ENCODE data around the gene MOCS1.

The MOCS1 gene

GRCh38 chr6:39947611-39948068 lies 13.4 kb upstream of the MOCS1 start:
- no peak for DNase-seq

- peak; percentile 55 for DNase-seq
These were observed 11.4 kb upstream of the MOCS1 start for GRCh38 chr6:39945626-39946025.

GRCh38 chr6:39942903-39943580 lies 8.8 kb upstream of the MOCS1 start:
- DNase-seq = no peak

GRCh38 chr6:39941820-39942219 lies 7.6 kb upstream of the MOCS1 start:
- no peak for DNase-seq

GRCh38 chr6:39941138-39941537 lies 6.9 kb upstream of the MOCS1 start:
- DNase-seq = no peak

GRCh38 chr6:39938773-39939654 lies 4.8 kb upstream of the MOCS1 start:
- peak; percentile 82 for DNase-seq

- DNase-seq = peak; percentile 29
These were observed 3.5 kb upstream of the MOCS1 start for GRCh38 chr6:39937686-39938333.

- no peak for DNase-seq
These were observed 2.6 kb upstream of the MOCS1 start for GRCh38 chr6:39936857-39937256.

- DNase-seq = no peak
These were observed 979 bp upstream of the MOCS1 start for GRCh38 chr6:39935241-39935640.

GRCh38 chr6:39933669-39934130 lies 562 bp downstream of the MOCS1 start:
- DNase-seq = peak; percentile 58

- no peak for DNase-seq
These were observed 1.8 kb downstream of the MOCS1 start for GRCh38 chr6:39932386-39932910.

GRCh38 chr6:39931607-39932006 lies 2.7 kb downstream of the MOCS1 start:
- DNase-seq = peak; percentile 61

- DNase-seq = no peak
These were observed 3.7 kb downstream of the MOCS1 start for GRCh38 chr6:39930540-39930939.

- no peak for DNase-seq
These were observed 4.4 kb downstream of the MOCS1 start for GRCh38 chr6:39929733-39930461.

- DNase-seq = no peak
These were observed 5.1 kb downstream of the MOCS1 start for GRCh38 chr6:39929039-39929732.

GRCh38 chr6:39927159-39927558 lies 7.1 kb downstream of the MOCS1 start:
- DNase-seq = no peak

GRCh38 chr6:39926668-39927067 lies 7.6 kb downstream of the MOCS1 start:
- no peak for DNase-seq

GRCh38 chr6:39925931-39926290 lies 8.4 kb downstream of the MOCS1 start:
- DNase-seq = no peak

GRCh38 chr6:39925191-39925930 lies 8.9 kb downstream of the MOCS1 start:
- DNase-seq = no peak

- DNase-seq = no peak
These were observed 10.0 kb downstream of the MOCS1 start for GRCh38 chr6:39924283-39924682.

- DNase-seq = no peak
These were observed 10.4 kb downstream of the MOCS1 start for GRCh38 chr6:39923861-39924260.
